HCT116 (cell line): Measurements from ENCODE around the gene ZNF750. TPM values are rescaled to one million over a fixed set of nuclear protein-coding genes. Genes with fewer than 3 reads are reported as not detected.

Source experiments
- ATAC-seq: fragments of 200-7000 bp; cut with Tn5 transposase; 2 replicates; pipeline ENCODE4 v1.9.1; 2020; ENCODE audit warnings: mild to moderate bottlenecking, moderate library complexity
- BruUV-seq: library from RNA; stranded (reverse); fragments of 400-500 nt; replicated peaks from 2 replicates; lab custom pipeline; 2021; lab: Mats Ljungman, UMichigan
- CTCF ChIA-PET: fragments of 300-600 bp; sonication (Branson Sonifier 250); formaldehyde crosslinking; loops from one replicate; lab custom pipeline; 2021; ENCODE audit warnings: antibody characterized with exemption; lab: Charles Lee
- POLR2A ChIA-PET: fragments of 300-600, 350-600 bp; sonication (Branson Sonifier 250); formaldehyde crosslinking; loops from one replicate; lab custom pipeline; 2021; ENCODE audit warnings: antibody characterized with exemption; lab: Charles Lee
- RAD21 ChIA-PET, 2 experiments: fragments of 300-600 bp; sonication (Branson Sonifier 250); formaldehyde crosslinking; loops; one replicate each; lab custom pipeline; 2023; ENCODE audit warnings: low total read pairs in 2 of 2; ENCODE audit not compliant: uncharacterized antibody in 2 of 2, unreplicated experiment in 2 of 2, low non-redundant PET in 1 of 2; lab: Charles Lee
- DNase-seq: peaks from one replicate; pipeline ENCODE4 v3.0.0-alpha.2; 2010; ENCODE audit warnings: low read depth, low spot score
- H2AFZ ChIP-seq: fragments of 200-600 bp; shearing (Covaris generic), sonication (generic); 2 replicates; pipeline ENCODE4 v1.6.1; 2017; ENCODE audit warnings: low read depth, mixed run types, mixed read lengths, antibody characterized with exemption, low read length; ENCODE audit not compliant: poor library complexity, severe bottlenecking
- H3K27ac ChIP-seq: 2 replicates; pipeline ENCODE4 v1.5.1; 2012; ENCODE audit warnings: low read depth, low read length
- H3K27me3 ChIP-seq: fragments of 200-600 bp; sonication (generic); 2 replicates; pipeline ENCODE4 v1.6.1; 2016; ENCODE audit warnings: mixed run types, low read length, mixed read lengths; ENCODE audit not compliant: insufficient read depth
- H3K36me3 ChIP-seq, 2 experiments: fragments of 200-500 bp in 1 of 2; fragments of 200-600 bp in 1 of 2; sonication (Bioruptor generic) in 1 of 2; sonication (generic) in 1 of 2; 2 replicates each; pipeline versions ENCODE4 v1.5.1 to v1.6.1; 2014 to 2016; ENCODE audit warnings: low read length in 2 of 2, inconsistent platforms in 1 of 2, mixed read lengths in 1 of 2, mixed run types in 1 of 2; ENCODE audit not compliant: insufficient read depth in 2 of 2, control insufficient read depth in 1 of 2
- H3K4me1 ChIP-seq, 2 experiments: fragments of 200-600 bp in 1 of 2; sonication (generic) in 1 of 2; 2 replicates each; pipeline versions ENCODE4 v1.5.1 to v1.6.1; 2012 to 2017; ENCODE audit warnings: low read length in 2 of 2, inconsistent platforms in 1 of 2, mild to moderate bottlenecking in 1 of 2, mixed read lengths in 1 of 2, mixed run types in 1 of 2, moderate library complexity in 1 of 2; ENCODE audit not compliant: insufficient read depth in 2 of 2, control insufficient read depth in 1 of 2
- H3K4me2 ChIP-seq: fragments of 200-600 bp; sonication (generic); 2 replicates; pipeline ENCODE4 v1.6.1; 2017; ENCODE audit warnings: mixed run types, low read length, mixed read lengths
- H3K4me3 ChIP-seq, 2 experiments: fragments of 200-600 bp in 1 of 2; sonication (generic) in 1 of 2; replicated peaks in 1 of 2; 2 replicates each; pipeline ENCODE4 v1.5.1; 2011 to 2016; ENCODE audit warnings: low read length in 2 of 2, control low read depth in 1 of 2, low read depth in 1 of 2, mild to moderate bottlenecking in 1 of 2, mixed read lengths in 1 of 2, mixed run types in 1 of 2
- H3K79me2 ChIP-seq: fragments of 200-600 bp; sonication (generic); 2 replicates; pipeline ENCODE4 v1.6.1; 2017; ENCODE audit warnings: mild to moderate bottlenecking, mixed run types, low read length, moderate library complexity, mixed read lengths; ENCODE audit not compliant: insufficient read depth
- H3K9ac ChIP-seq: fragments of 200-600 bp; sonication (generic); 2 replicates; pipeline ENCODE4 v1.6.1; 2016; ENCODE audit warnings: low read length, mixed read lengths
- H3K9me2 ChIP-seq: fragments of 200-600 bp; sonication (generic), shearing (Covaris generic); 2 replicates; pipeline ENCODE4 v1.6.1; 2017; ENCODE audit warnings: mixed run types, mild to moderate bottlenecking, moderate library complexity; ENCODE audit not compliant: insufficient read depth
- H3K9me3 ChIP-seq, 2 experiments: fragments of 200-500 bp in 1 of 2; fragments of 200-600 bp in 1 of 2; sonication (Bioruptor generic) in 1 of 2; sonication (generic) in 1 of 2; 2 replicates each; pipeline ENCODE4 v1.6.1; 2014 to 2017; ENCODE audit warnings: low read length in 2 of 2, mixed read lengths in 2 of 2, inconsistent platforms in 1 of 2, low read depth in 1 of 2, mild to moderate bottlenecking in 1 of 2, mixed run types in 1 of 2, moderate library complexity in 1 of 2; ENCODE audit not compliant: control insufficient read depth in 1 of 2, insufficient read depth in 1 of 2
- H4K20me1 ChIP-seq: fragments of 200-600 bp; sonication (generic), shearing (Covaris generic); 2 replicates; pipeline ENCODE4 v1.6.1; 2017; ENCODE audit warnings: mixed run types, mild to moderate bottlenecking, moderate library complexity; ENCODE audit not compliant: insufficient read depth
- CBX3 ChIP-seq: IDR thresholded peaks from 2 replicates; pipeline ENCODE4 v1.6.1; 2012; ENCODE audit warnings: low read depth
- EGR1 ChIP-seq: IDR thresholded peaks from 2 replicates; pipeline ENCODE4 v1.6.1; 2012; ENCODE audit warnings: low read depth
- EZH2 ChIP-seq: fragments of 200-600 bp; sonication (generic); IDR thresholded peaks from 2 replicates; pipeline ENCODE4 v1.6.1; 2017; ENCODE audit warnings: antibody characterized with exemption, mixed run types
- EZH2phosphoT487 ChIP-seq: fragments of 200-600 bp; IDR thresholded peaks from 2 replicates; pipeline ENCODE4 v1.6.1; 2018; ENCODE audit warnings: antibody characterized with exemption, borderline replicate concordance
- FOSL1 ChIP-seq: IDR thresholded peaks from 2 replicates; pipeline ENCODE4 v1.6.1; 2012; ENCODE audit warnings: low read depth
- RAD21 ChIP-seq: IDR thresholded peaks from 2 replicates; pipeline ENCODE4 v1.6.1; 2012; ENCODE audit warnings: low read depth, mild to moderate bottlenecking
- REST ChIP-seq: IDR thresholded peaks from 2 replicates; pipeline ENCODE4 v1.6.1; 2012; ENCODE audit warnings: low read depth
- SIN3A ChIP-seq: IDR thresholded peaks from 2 replicates; pipeline ENCODE4 v1.6.1; 2012; ENCODE audit warnings: low read depth
- SRF ChIP-seq: IDR thresholded peaks from 2 replicates; pipeline ENCODE4 v1.6.1; 2012; ENCODE audit warnings: low read depth
- TCF7L2 ChIP-seq: IDR thresholded peaks from 2 replicates; pipeline ENCODE4 v1.7.0; 2011; ENCODE audit warnings: borderline replicate concordance, inconsistent platforms; ENCODE audit not compliant: insufficient read depth, insufficient read length; ENCODE audit errors: extremely low read depth
- YY1 ChIP-seq: IDR thresholded peaks from 2 replicates; pipeline ENCODE4 v1.6.1; 2011; ENCODE audit warnings: low read length, low read depth, moderate library complexity, mild to moderate bottlenecking; ENCODE audit not compliant: insufficient replicate concordance; ENCODE audit errors: extremely low read depth
- ZBTB33 ChIP-seq: IDR thresholded peaks from 2 replicates; pipeline ENCODE4 v1.6.1; 2011; ENCODE audit warnings: mild to moderate bottlenecking, low read length, moderate library complexity; ENCODE audit not compliant: insufficient replicate concordance; ENCODE audit errors: extremely low read depth
- ZFX ChIP-seq: fragments of 450-650 bp; IDR thresholded peaks from 2 replicates; pipeline ENCODE4 v1.6.1; 2017
- ZNF274 ChIP-seq: fragments of 200-500 bp; sonication (Bioruptor generic); IDR thresholded peaks from 2 replicates; pipeline ENCODE4 v1.6.1; 2014; ENCODE audit warnings: mild to moderate bottlenecking, low read depth, low read length, inconsistent platforms
- intact Hi-C: fragments of 100-400 bp; cut with micrococcal nuclease; formaldehyde crosslinking; loops from 2 replicates; pipeline ENCODE4 v1.10.0; 2022
- total RNA-seq: library from RNA; stranded (reverse); gene quantifications from one replicate; pipeline ENCODE4 v1.2.1, GENCODE V29; 2021; ENCODE audit not compliant: unreplicated experiment
- TF ChIP-seq, protein P1 (sequence below), 3 experiments: fragments of 200-600 bp in 1 of 3; sonication (generic) in 1 of 3; IDR thresholded peaks in 2 of 3; conservative IDR thresholded peaks in 1 of 3; 2 replicates each; pipeline ENCODE4 v1.5.1; 2012 to 2017; ENCODE audit warnings: low read depth in 2 of 3, low read length in 2 of 3, antibody characterized with exemption in 1 of 3, borderline replicate concordance in 1 of 3, control low read depth in 1 of 3, mild to moderate bottlenecking in 1 of 3, mixed read lengths in 1 of 3, mixed run types in 1 of 3, moderate library complexity in 1 of 3; ENCODE audit not compliant: insufficient read depth in 1 of 3
- TF ChIP-seq, protein P2 (sequence below): IDR thresholded peaks from 2 replicates; pipeline ENCODE4 v1.6.1; 2012

Gene ZNF750
- total RNA-seq, 1 experiment from 2014 or later: not detected

DNA sequence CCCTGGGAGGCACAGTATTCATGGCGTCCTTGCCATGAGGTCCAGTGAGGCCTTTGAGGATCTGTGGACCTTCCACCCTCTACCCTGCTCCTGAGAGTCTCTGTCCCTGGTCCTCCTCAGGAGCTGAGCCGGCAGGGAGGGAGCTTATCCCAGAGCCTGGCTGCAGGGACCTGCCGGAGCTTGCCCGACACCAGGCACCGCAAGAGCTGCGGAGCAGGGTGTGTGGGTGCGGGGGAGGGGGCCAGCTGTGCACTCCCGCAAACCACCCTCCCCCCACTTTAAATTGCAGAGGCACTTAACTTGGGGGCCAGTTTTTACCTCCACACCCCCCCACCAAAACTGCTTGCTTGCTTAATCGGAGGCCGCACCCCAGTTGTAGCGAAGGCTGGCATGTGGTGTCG, 609 bp upstream of the ZNF750 start:
- DNase-seq: no peak
- ATAC-seq: no peak
- H3K9ac ChIP-seq: no peak overlapping the region
- CTCF ChIA-PET: no interaction called here
- no peak overlapping the region for H3K27ac ChIP-seq
- no peaks in the 10 kb centered on the region for H3K27me3 ChIP-seq
- TF ChIP-seq ZBTB33: no peak
- no peak for TF ChIP-seq SIN3A
- no peak for TF ChIP-seq EZH2
- TF ChIP-seq REST: no peak
- TF ChIP-seq ZNF274: no peak
- TF ChIP-seq FOSL1: no peak
- no peak for TF ChIP-seq EGR1
- TF ChIP-seq, protein P1, sequence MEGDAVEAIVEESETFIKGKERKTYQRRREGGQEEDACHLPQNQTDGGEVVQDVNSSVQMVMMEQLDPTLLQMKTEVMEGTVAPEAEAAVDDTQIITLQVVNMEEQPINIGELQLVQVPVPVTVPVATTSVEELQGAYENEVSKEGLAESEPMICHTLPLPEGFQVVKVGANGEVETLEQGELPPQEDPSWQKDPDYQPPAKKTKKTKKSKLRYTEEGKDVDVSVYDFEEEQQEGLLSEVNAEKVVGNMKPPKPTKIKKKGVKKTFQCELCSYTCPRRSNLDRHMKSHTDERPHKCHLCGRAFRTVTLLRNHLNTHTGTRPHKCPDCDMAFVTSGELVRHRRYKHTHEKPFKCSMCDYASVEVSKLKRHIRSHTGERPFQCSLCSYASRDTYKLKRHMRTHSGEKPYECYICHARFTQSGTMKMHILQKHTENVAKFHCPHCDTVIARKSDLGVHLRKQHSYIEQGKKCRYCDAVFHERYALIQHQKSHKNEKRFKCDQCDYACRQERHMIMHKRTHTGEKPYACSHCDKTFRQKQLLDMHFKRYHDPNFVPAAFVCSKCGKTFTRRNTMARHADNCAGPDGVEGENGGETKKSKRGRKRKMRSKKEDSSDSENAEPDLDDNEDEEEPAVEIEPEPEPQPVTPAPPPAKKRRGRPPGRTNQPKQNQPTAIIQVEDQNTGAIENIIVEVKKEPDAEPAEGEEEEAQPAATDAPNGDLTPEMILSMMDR (IDR thresholded peaks at IDR 0.05 in 2 of 3, conservative IDR thresholded peaks at IDR 0.05 in 1 of 3; ENCODE audit: borderline replicate concordance in 1 of 3, insufficient read depth in 1 of 3, low read depth in 2 of 3, low read length in 2 of 3): no peak
- TF ChIP-seq, protein P2, sequence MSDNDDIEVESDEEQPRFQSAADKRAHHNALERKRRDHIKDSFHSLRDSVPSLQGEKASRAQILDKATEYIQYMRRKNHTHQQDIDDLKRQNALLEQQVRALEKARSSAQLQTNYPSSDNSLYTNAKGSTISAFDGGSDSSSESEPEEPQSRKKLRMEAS: no peak
- no peak for TF ChIP-seq ZFX
- no peak for TF ChIP-seq CBX3
- no peak for TF ChIP-seq EZH2phosphoT487
- no peak for TF ChIP-seq YY1
- no peak for TF ChIP-seq RAD21
- TF ChIP-seq SRF: no peak
- no peak for TF ChIP-seq TCF7L2
- H3K4me2 ChIP-seq: no peak overlapping the region
- H3K4me3 ChIP-seq: no peak overlapping the region
- POLR2A ChIA-PET: no interaction called here
- no peaks in the 10 kb centered on the region for H3K79me2 ChIP-seq
- H4K20me1 ChIP-seq: no peaks in the 10 kb centered on the region
- no peaks in the 10 kb centered on the region for H3K9me2 ChIP-seq
- no peaks in the 10 kb centered on the region for H3K36me3 ChIP-seq
- RAD21 ChIA-PET: no interaction called here
- H3K9me3 ChIP-seq: no peaks in the 10 kb centered on the region
- H3K4me1 ChIP-seq: no peaks in the 10 kb centered on the region
- no TSS peak for BruUV-seq
- intact Hi-C loops: no loop called here
- H2AFZ ChIP-seq: no peak overlapping the region
